ENCODE measurements around the gene ITPR1.
A peak's percentile ranks its signal among the peaks of the same experiment; 100 is the strongest.

The ITPR1 gene

GRCh38 chr3:4826237-4827100, 333.3 kb downstream of the ITPR1 start:
- no peak for DNase-seq (ENCODE audit: low read depth in 2 of 2)

GRCh38 chr3:4827767-4828166, 334.6 kb downstream of the ITPR1 start:
- no peak for DNase-seq (ENCODE audit: low read depth in 2 of 2)

- no peak for DNase-seq (ENCODE audit: low read depth in 2 of 2)
Observed at GRCh38 chr3:4828279-4829030, 335.3 kb downstream of the ITPR1 start.

GRCh38 chr3:4829031-4829394, 335.9 kb downstream of the ITPR1 start:
- no peak for DNase-seq (ENCODE audit: low read depth in 2 of 2)

GRCh38 chr3:4830586-4830914, 337.4 kb downstream of the ITPR1 start:
- no peak for DNase-seq (ENCODE audit: low read depth in 2 of 2)

- DNase-seq (ENCODE audit: low read depth in 2 of 2): no peak
Observed at GRCh38 chr3:4831580-4831950, 338.4 kb downstream of the ITPR1 start.

- DNase-seq (ENCODE audit: low read depth in 2 of 2): no peak
Observed at GRCh38 chr3:4833471-4833870, 340.3 kb downstream of the ITPR1 start.

GRCh38 chr3:4834403-4834866, 341.3 kb downstream of the ITPR1 start:
- peak; percentile 68 to 72 for DNase-seq (ENCODE audit: low read depth in 2 of 2)

GRCh38 chr3:4835616-4836043, 342.5 kb downstream of the ITPR1 start:
- no peak for DNase-seq (ENCODE audit: low read depth in 2 of 2)

- no peak for DNase-seq (ENCODE audit: low read depth in 2 of 2)
Observed at GRCh38 chr3:4836516-4836915, 343.4 kb downstream of the ITPR1 start.

- no peak for DNase-seq (ENCODE audit: low read depth in 2 of 2)
Observed at GRCh38 chr3:4837374-4837930, 344.3 kb downstream of the ITPR1 start.

GRCh38 chr3:4838621-4839022, 345.5 kb downstream of the ITPR1 start:
- no peak for DNase-seq (ENCODE audit: low read depth in 2 of 2)

- no peak for DNase-seq (ENCODE audit: low read depth in 2 of 2)
Observed at GRCh38 chr3:4839278-4839677, 346.1 kb downstream of the ITPR1 start.

- no peak for DNase-seq (ENCODE audit: low read depth in 2 of 2)
Observed at GRCh38 chr3:4841225-4841624, 348.1 kb downstream of the ITPR1 start.

GRCh38 chr3:4841776-4842440, 348.8 kb downstream of the ITPR1 start:
- no peak for DNase-seq (ENCODE audit: low read depth in 2 of 2)

- no peak for DNase-seq (ENCODE audit: low read depth in 2 of 2)
Observed at GRCh38 chr3:4843619-4844018, 350.5 kb downstream of the ITPR1 start.

- DNase-seq (ENCODE audit: low read depth in 2 of 2): no peak
Observed at GRCh38 chr3:4845882-4846281, 352.7 kb downstream of the ITPR1 start.

- DNase-seq (ENCODE audit: low read depth in 2 of 2): no peak
Observed at GRCh38 chr3:4846543-4846942, 353.4 kb downstream of the ITPR1 start.

- no peak for DNase-seq (ENCODE audit: low read depth in 2 of 2)
Observed at GRCh38 chr3:4848176-4848825, 355.2 kb downstream of the ITPR1 start.

GRCh38 chr3:4849136-4849535, 356.0 kb downstream of the ITPR1 start:
- DNase-seq (ENCODE audit: low read depth in 2 of 2): no peak

- DNase-seq (ENCODE audit: low read depth in 2 of 2): no peak
Observed at GRCh38 chr3:4849739-4850138, 356.6 kb downstream of the ITPR1 start.
